ENCODE data around the gene SPTSSB.

SPTSSB gene

GRCh38 chr3:161310649-161311423 is 60.5 kb downstream of the SPTSSB start:
- no peak for DNase-seq (ENCODE audit: extremely low spot score)
- TF ChIP-seq NFRKB (IDR thresholded peaks at IDR 0.05) = no peak
- no peak for TF ChIP-seq HDGF (IDR thresholded peaks at IDR 0.05; ENCODE audit: borderline replicate concordance)
- no peak for TF ChIP-seq PKNOX1 (IDR thresholded peaks at IDR 0.05)
- TF ChIP-seq SP1 (IDR thresholded peaks at IDR 0.05) = no peak
- no peak for TF ChIP-seq L3MBTL2 (conservative IDR thresholded peaks at IDR 0.05)
- no peak for TF ChIP-seq FOXM1 (IDR thresholded peaks at IDR 0.05; ENCODE audit: borderline replicate concordance)
- TF ChIP-seq ZNF384 (IDR thresholded peaks at IDR 0.05) = no peak
- no peak for TF ChIP-seq ARNT (IDR thresholded peaks at IDR 0.05)
- no peak for TF ChIP-seq FOXA1 (IDR thresholded peaks at IDR 0.05)
- no peak for TF ChIP-seq CTBP1 (IDR thresholded peaks at IDR 0.05; ENCODE audit: borderline replicate concordance)
- no peak for TF ChIP-seq BHLHE40 (IDR thresholded peaks at IDR 0.05; ENCODE audit: borderline replicate concordance)
- no peak for TF ChIP-seq SUZ12 (IDR thresholded peaks at IDR 0.05)
- TF ChIP-seq ELF4 (IDR thresholded peaks at IDR 0.05) = no peak
- TF ChIP-seq TARDBP (IDR thresholded peaks at IDR 0.05) = no peak
- TF ChIP-seq FOXK2 (IDR thresholded peaks at IDR 0.05) = no peak
- no peak for TF ChIP-seq LEF1 (IDR thresholded peaks at IDR 0.05; ENCODE audit: borderline replicate concordance)
- ChIA-PET CTCF (no interaction called here), POLR2A (no interaction called here)

- ChIA-PET POLR2A (no interaction called here), CTCF (interaction anchor here (0.6 to 0.7 kb wide), 4 partner anchors 9 to 65 kb away, joined by 3 to 4 read pairs (median 3); no protein-coding TSS in a partner anchor)
- TF ChIP-seq FOXK2 (IDR thresholded peaks at IDR 0.05) = no peak
- TF ChIP-seq TARDBP (IDR thresholded peaks at IDR 0.05) = no peak
- no peak for TF ChIP-seq PKNOX1 (IDR thresholded peaks at IDR 0.05)
- no peak for TF ChIP-seq ELF4 (IDR thresholded peaks at IDR 0.05)
- no peak for TF ChIP-seq BHLHE40 (IDR thresholded peaks at IDR 0.05; ENCODE audit: borderline replicate concordance)
- no peak for TF ChIP-seq NFRKB (IDR thresholded peaks at IDR 0.05)
- TF ChIP-seq FOXM1 (IDR thresholded peaks at IDR 0.05; ENCODE audit: borderline replicate concordance) = no peak
- no peak for TF ChIP-seq FOXA1 (IDR thresholded peaks at IDR 0.05)
- no peak for TF ChIP-seq LEF1 (IDR thresholded peaks at IDR 0.05; ENCODE audit: borderline replicate concordance)
- TF ChIP-seq ZNF384 (IDR thresholded peaks at IDR 0.05) = no peak
- TF ChIP-seq L3MBTL2 (conservative IDR thresholded peaks at IDR 0.05) = no peak
- no peak for TF ChIP-seq HDGF (IDR thresholded peaks at IDR 0.05; ENCODE audit: borderline replicate concordance)
- no peak for TF ChIP-seq SUZ12 (IDR thresholded peaks at IDR 0.05)
- no peak for TF ChIP-seq CTBP1 (IDR thresholded peaks at IDR 0.05; ENCODE audit: borderline replicate concordance)
- peak; percentile 27 for DNase-seq (ENCODE audit: extremely low spot score)
These were observed 66.0 kb downstream of the SPTSSB start for GRCh38 chr3:161305095-161305991.

GRCh38 chr3:161296814-161297213 is 74.5 kb downstream of the SPTSSB start:
- CTCF ChIA-PET = interaction anchor here (0.6 kb wide), 1 partner anchor 9 kb away, joined by 3 read pairs; no protein-coding TSS in a partner anchor
- TF ChIP-seq SP1 (IDR thresholded peaks at IDR 0.05) = no peak
- no peak for TF ChIP-seq BHLHE40 (IDR thresholded peaks at IDR 0.05; ENCODE audit: borderline replicate concordance)
- no peak for TF ChIP-seq HDGF (IDR thresholded peaks at IDR 0.05; ENCODE audit: borderline replicate concordance)
- no peak for TF ChIP-seq NFRKB (IDR thresholded peaks at IDR 0.05)
- no peak for TF ChIP-seq LEF1 (IDR thresholded peaks at IDR 0.05; ENCODE audit: borderline replicate concordance)
- TF ChIP-seq PKNOX1 (IDR thresholded peaks at IDR 0.05) = no peak
- TF ChIP-seq ELF4 (IDR thresholded peaks at IDR 0.05) = no peak
- TF ChIP-seq SUZ12 (IDR thresholded peaks at IDR 0.05) = no peak
- POLR2A ChIA-PET = no interaction called here

GRCh38 chr3:161295325-161295724 is 76.0 kb downstream of the SPTSSB start:
- ChIA-PET CTCF (no interaction called here), POLR2A (no interaction called here)
- DNase-seq (ENCODE audit: extremely low spot score) = no peak
- TF ChIP-seq NFRKB (IDR thresholded peaks at IDR 0.05) (no peak), SP1 (IDR thresholded peaks at IDR 0.05) (no peak), ARNT (IDR thresholded peaks at IDR 0.05) (no peak), PKNOX1 (IDR thresholded peaks at IDR 0.05) (no peak)

More at GRCh38 chr3:161296814-161297213, 74.5 kb downstream of the SPTSSB start:
- DNase-seq (ENCODE audit: extremely low spot score) = no peak
